Hepatocyte (in vitro differentiated cells): Measurements from ENCODE around the gene PHAF1. TPM values are rescaled to one million over a fixed set of nuclear protein-coding genes. Genes with fewer than 3 reads are reported as not detected.
A peak's percentile ranks its signal among the peaks of the same experiment; 100 is the strongest.

Experiments
- DNase-seq: peaks from one replicate; pipeline ENCODE4 v3.0.0-alpha.2; 2016; ENCODE audit warnings: low spot score
- H2AFZ ChIP-seq: fragments of 200-600 bp; sonication (generic); 2 replicates; pipeline ENCODE4 v1.6.0; 2016; ENCODE audit warnings: antibody characterized with exemption, mild to moderate bottlenecking
- H3K27ac ChIP-seq: fragments of 200-600 bp; sonication (generic); 2 replicates; pipeline ENCODE4 v1.5.1; 2016; ENCODE audit warnings: mild to moderate bottlenecking
- H3K27me3 ChIP-seq: fragments of 200-600 bp; sonication (generic); 2 replicates; pipeline ENCODE4 v1.6.1; 2016
- H3K36me3 ChIP-seq: fragments of 200-600 bp; sonication (generic); replicated peaks from 2 replicates; pipeline ENCODE4 v1.5.1; 2016; ENCODE audit warnings: low read depth; ENCODE audit not compliant: insufficient read depth
- H3K4me1 ChIP-seq: fragments of 200-600 bp; sonication (generic); 2 replicates; pipeline ENCODE4 v1.5.1; 2016; ENCODE audit warnings: mild to moderate bottlenecking, moderate library complexity; ENCODE audit not compliant: insufficient read depth
- H3K4me2 ChIP-seq: fragments of 200-600 bp; sonication (generic); 2 replicates; pipeline ENCODE4 v1.6.0; 2016
- H3K4me3 ChIP-seq: fragments of 200-600 bp; sonication (generic); 2 replicates; pipeline ENCODE4 v1.5.1; 2016; ENCODE audit warnings: mild to moderate bottlenecking
- H3K79me2 ChIP-seq: fragments of 200-600 bp; sonication (generic); 2 replicates; pipeline ENCODE4 v1.6.0; 2017; ENCODE audit warnings: mild to moderate bottlenecking
- H3K9me2 ChIP-seq: fragments of 200-600 bp; sonication (generic); replicated peaks from 2 replicates; pipeline ENCODE4 v1.6.0; 2017; ENCODE audit warnings: mild to moderate bottlenecking; ENCODE audit not compliant: insufficient read depth
- H3K9me3 ChIP-seq: fragments of 200-600 bp; sonication (generic); 2 replicates; pipeline ENCODE4 v1.5.1; 2016; ENCODE audit warnings: low read depth, mild to moderate bottlenecking
- H4K20me1 ChIP-seq: fragments of 200-600 bp; sonication (generic); 2 replicates; pipeline ENCODE4 v1.6.0; 2016; ENCODE audit warnings: mild to moderate bottlenecking; ENCODE audit not compliant: insufficient read depth, poor library complexity, severe bottlenecking
- CTCF ChIP-seq: fragments of 200-600 bp; sonication (generic); IDR thresholded peaks from 2 replicates; pipeline ENCODE4 v1.5.1; 2016; ENCODE audit warnings: antibody characterized with exemption, mild to moderate bottlenecking; ENCODE audit not compliant: poor library complexity
- EZH2 ChIP-seq: fragments of 200-600 bp; sonication (generic); IDR thresholded peaks from 2 replicates; pipeline ENCODE4 v1.6.1; 2016; ENCODE audit warnings: antibody characterized with exemption, mild to moderate bottlenecking, borderline replicate concordance
- EZH2phosphoT487 ChIP-seq: fragments of 200-600 bp; sonication (generic); IDR thresholded peaks from one replicate; pipeline ENCODE4 v1.6.1; 2018; ENCODE audit warnings: antibody characterized with exemption, mild to moderate bottlenecking, low read depth, moderate library complexity; ENCODE audit not compliant: unreplicated experiment, severe bottlenecking
- WGBS: methylation state at CpG from one replicate; pipeline ENCODE4 v1.1.6; 2016; ENCODE audit warnings: low lambda C conversion rate; ENCODE audit errors: missing lambda C conversion rate; 5-methylcytosine and 5-hydroxymethylcytosine counted together
- polyA plus RNA-seq: library from polyadenylated mRNA; unstranded; fragments of >200 nt; fragmentation: Nextera tagmentation; extraction: Ambion mirVana; gene quantifications from 2 replicates; pipeline ENCODE4 v1.2.1, GENCODE V29; 2016
- total RNA-seq: library from RNA; depleted of rRNA; stranded (reverse); fragments of >200 nt; gene quantifications from 2 replicates; pipeline ENCODE4 v1.2.3, GENCODE V29; 2014

Gene PHAF1
- total and polyA plus RNA-seq, 2 experiments from 2014 or later, result 18.7 to 20.2 TPM

GRCh38 chr16:67108489-67108888 is 1.3 kb upstream of the PHAF1 start:
- H2AFZ ChIP-seq, result peak overlapping the region; percentile 48

DNA sequence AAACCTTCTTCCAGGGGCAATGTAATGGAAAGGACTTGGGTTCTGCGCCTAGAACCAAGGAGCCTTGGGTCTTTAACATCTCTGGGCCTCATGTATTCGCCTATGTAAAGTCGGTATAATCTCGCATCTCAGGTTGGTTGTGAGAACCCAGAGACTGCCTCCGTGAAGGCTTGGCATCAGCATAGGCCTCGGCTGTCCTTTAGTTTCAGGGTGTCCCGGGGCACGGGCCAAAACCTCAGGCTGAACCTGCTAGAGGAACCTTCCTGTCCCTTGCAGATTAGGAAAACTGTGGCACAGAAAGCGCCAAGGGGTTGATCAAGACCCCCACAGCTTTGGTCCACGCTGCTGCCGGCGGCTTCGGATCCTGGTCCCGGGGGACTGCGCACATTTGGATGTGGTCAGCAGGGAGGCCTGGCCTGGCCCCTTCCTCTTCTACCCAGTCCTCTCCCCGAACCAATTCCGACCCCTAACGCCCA is 772 bp upstream of the PHAF1 start:
- peak overlapping the region; percentile 48 for H2AFZ ChIP-seq
- TF ChIP-seq EZH2phosphoT487, result no peak
- no peak for TF ChIP-seq CTCF
- TF ChIP-seq EZH2, result no peak
- peaks cover 40% of the 10 kb centered on the region for H3K79me2 ChIP-seq
- peak overlapping the region; percentile 88 for H3K27ac ChIP-seq
- no peaks in the 10 kb centered on the region for H4K20me1 ChIP-seq
- no peaks in the 10 kb centered on the region for H3K36me3 ChIP-seq
- H3K9me2 ChIP-seq, result no peaks in the 10 kb centered on the region
- H3K4me2 ChIP-seq, result peak overlapping the region; percentile 74
- no peak for DNase-seq
- no peaks in the 10 kb centered on the region for H3K9me3 ChIP-seq
- peak overlapping the region; percentile 6 for H3K4me3 ChIP-seq
- peaks cover 30% of the 10 kb centered on the region for H3K4me1 ChIP-seq
- 68% methylated on average over 18 of the region's 18 CpGs for WGBS
- no peaks in the 10 kb centered on the region for H3K27me3 ChIP-seq

More at GRCh38 chr16:67108489-67108888, 1.3 kb upstream of the PHAF1 start:
- TF ChIP-seq EZH2 (no peak), EZH2phosphoT487 (no peak), CTCF (no peak)
- no peaks in the 10 kb centered on the region for H4K20me1 ChIP-seq
- no peak overlapping the region for H3K4me3 ChIP-seq
- H3K4me2 ChIP-seq, result peak overlapping the region; percentile 74
- no peaks in the 10 kb centered on the region for H3K9me2 ChIP-seq
- H3K9me3 ChIP-seq, result no peaks in the 10 kb centered on the region
- no peak for DNase-seq
- WGBS, result 96% methylated on average over 6 of the region's 6 CpGs
- peaks cover 26% of the 10 kb centered on the region for H3K4me1 ChIP-seq
- peaks cover 35% of the 10 kb centered on the region for H3K79me2 ChIP-seq
- H3K27me3 ChIP-seq, result no peaks in the 10 kb centered on the region
- H3K27ac ChIP-seq, result peak overlapping the region; percentile 88
- no peaks in the 10 kb centered on the region for H3K36me3 ChIP-seq

DNA sequence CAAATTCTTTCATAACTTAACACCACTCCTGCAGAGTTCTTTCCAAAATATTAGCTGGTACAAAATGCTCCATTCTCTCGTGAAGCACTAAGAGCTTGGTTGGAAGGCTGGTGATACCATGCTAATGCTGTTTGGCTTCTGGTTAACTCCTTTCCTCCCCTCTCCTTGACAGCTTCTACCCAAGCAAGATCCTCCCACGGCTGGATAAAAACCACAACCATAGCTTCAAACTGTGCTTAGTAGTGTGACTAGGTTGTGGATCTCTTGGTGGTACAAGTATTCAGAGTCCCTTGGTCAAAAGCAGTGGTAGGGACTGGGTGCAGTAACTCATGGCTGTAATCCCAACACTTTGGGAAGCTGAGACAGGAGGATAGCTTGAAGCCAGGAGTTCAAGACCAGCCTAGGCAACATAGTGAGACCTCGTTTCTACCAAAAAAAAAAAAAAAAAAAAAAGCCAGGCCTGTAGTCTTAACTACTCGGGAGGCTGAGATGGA is 2.3 kb downstream of the PHAF1 start:
- Histone ChIP-seq H3K27ac (no peak overlapping the region), H2AFZ (no peak overlapping the region), H4K20me1 (peaks cover 3% of the 10 kb centered on the region), H3K9me2 (no peaks in the 10 kb centered on the region), H3K4me3 (no peak overlapping the region), H3K4me1 (peaks cover 30% of the 10 kb centered on the region), H3K79me2 (peaks cover 66% of the 10 kb centered on the region), H3K27me3 (no peaks in the 10 kb centered on the region), H3K4me2 (no peak overlapping the region), H3K9me3 (no peaks in the 10 kb centered on the region), H3K36me3 (no peaks in the 10 kb centered on the region)
- TF ChIP-seq EZH2 (no peak), EZH2phosphoT487 (no peak), CTCF (no peak)
- 78% methylated on average over 4 of the region's 4 CpGs for WGBS
- DNase-seq, result no peak
